Effector CD4-positive, alpha-beta T cell (primary cell): ENCODE results near the gene MX2.

Source experiments
- DNase-seq: peaks from one replicate; pipeline ENCODE4 v3.0.0-alpha.2; 2020

The MX2 gene

DNA sequence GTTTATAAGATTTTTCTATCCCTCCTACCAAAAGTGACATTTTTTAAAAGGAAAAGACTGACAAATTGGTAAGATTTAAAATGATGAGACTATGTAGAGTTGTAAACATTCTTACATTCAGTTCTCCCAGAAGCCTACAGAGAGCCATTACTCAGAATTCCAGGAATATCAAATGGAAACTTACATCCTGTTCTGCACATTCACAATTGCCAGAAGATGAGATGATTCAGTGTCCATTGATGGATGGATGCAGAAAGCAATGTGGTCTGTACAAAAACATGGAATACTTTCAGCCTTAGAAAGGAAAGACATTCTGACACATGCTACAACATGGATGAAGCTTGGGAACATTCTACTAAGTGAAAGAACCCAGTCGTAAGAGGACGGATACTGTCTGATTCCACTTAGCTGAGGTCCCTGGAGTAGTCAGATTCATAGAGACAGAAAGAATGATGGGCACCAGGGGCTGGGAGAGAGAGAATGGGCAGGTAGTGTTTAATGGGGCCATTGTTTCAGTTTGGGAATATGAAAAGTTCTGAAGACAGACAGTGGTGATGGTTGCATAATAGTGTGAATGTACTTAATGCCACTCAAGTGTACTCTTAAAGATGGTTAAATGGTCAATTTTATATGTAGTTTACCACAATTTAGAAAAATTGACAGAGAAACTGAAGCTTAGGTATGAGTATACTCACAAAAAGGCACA lies 80.8 kb downstream of the MX2 start:
- DNase-seq = no peak

DNA sequence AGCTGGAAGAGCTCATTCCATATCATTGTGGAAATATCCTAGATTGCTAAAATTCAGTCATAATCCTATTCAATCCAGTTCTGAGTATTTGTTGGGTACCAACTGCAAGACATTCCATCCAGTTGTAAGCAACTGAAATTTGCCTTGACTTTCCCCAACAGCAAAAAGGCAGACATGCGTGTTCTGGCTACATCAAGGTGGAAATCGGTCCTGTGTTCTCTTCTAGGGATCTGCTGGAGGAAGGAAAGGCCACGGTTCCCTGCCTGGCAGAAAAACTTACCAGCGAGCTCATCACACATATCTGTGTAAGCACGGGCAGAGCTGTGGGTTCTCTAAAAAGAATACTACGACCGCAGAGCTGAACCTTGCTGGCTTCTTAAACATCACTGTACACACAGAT lies 81.7 kb downstream of the MX2 start:
- no peak for DNase-seq

DNA sequence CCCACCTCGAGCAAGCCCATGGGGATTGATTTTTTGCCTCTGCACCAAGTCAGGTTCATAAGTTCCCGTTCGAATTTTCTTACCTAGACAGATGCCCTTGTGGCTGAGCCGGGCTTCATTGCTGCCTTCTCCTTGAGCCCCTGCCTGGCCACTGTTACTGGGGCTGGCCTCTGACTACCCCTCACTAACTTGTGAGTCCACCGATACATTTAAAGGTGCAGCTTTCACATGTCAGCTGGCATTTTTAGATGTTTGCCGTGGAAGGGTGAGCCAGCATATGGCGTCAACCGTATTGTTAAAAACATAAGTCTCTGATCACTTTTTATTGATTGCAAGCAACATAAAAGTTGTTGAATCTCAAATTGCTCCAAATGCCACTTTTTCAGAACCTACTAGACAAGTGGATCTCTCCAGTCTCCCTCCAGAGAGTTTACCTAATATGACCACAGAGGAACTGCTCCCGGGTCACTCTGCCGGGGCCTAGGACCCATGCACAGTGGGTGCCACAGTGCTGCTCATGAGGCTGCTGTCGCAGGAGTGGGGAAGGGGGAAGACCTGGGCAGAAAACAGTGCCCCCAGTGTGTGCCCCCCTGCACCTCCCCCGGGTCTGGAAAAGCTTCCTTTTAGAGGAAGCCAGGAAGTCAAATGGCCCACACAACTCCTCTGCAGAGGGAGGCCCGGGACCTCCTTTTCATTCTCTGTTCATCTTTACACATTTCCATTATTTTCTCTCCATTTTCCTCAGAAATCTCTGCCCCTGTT lies 83.1 kb downstream of the MX2 start:
- no peak for DNase-seq

DNA sequence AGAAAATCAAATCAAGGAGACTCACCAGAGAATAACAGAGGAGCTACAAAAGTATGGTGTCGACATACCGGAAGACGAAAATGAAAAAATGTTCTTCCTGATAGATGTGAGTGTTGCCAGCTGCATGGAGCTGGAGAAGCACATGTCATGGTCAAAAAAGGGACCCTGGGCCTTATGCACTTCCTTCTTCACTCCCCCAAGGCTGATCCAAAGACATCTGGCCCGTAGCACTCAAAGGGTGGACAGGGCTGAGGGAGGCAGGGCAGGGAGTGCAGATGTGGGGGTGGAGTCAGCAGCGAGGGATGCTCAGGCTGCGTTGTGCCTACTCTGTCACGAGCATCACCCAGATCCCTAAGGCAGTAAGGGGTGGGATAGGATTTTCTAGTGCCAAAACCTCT lies 83.6 kb downstream of the MX2 start:
- no peak for DNase-seq

DNA sequence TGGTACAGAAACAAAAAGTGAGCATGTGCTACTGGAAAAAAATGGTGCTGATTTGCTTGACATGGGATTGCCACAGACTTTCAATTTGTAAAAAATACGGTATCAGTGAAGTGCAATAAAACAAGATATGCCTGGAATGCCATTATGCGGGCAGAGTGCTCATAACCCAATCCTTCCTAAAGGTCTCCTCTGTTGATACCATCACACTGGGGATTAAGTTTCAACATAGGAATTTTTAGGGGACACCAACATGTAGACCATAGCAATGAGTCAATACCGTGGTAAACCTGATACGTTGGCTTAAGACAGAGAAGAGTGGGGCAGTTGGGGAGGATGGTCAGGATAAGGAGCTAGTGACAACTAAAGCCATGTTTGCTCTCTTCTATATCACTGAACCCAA lies 84.8 kb downstream of the MX2 start:
- DNase-seq = no peak

DNA sequence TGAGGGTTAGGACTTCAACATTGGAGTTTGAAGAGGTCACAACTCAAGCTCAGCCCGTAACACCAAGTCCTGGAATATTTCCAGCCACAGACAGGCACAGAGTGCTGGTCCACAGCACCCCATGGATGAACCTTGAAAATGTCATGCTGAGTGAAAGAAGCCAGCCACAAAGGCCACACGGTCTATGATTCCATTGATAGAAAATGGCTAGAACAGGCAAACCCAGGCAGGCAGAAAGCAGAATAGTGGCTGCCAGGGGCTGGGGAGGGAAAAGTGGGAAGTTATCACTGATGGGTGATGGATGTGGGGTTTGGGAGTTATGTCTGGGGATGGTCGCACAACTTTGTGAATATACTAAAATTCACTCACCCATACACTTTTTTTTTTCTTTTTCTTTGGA lies 85.5 kb downstream of the MX2 start:
- no peak for DNase-seq

DNA sequence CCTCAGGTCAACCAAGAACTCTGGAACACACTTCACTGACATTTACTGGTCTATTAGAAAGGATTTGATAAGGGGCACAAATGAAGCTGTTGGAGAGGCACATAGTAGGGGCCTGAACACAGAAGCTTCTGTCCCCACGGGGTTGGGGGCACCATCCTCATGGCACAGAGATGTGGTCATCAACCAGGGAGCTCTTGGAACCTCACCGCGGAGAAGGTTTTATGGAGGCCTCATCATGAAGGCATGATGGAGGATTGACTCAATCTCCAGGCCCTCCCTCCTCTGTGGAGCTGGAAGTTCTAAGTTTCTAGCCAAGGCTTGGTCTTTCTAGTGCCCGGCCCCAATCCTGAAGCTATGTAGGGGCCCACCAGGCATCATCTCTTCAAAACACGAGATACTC lies 87.8 kb downstream of the MX2 start:
- DNase-seq = no peak

DNA sequence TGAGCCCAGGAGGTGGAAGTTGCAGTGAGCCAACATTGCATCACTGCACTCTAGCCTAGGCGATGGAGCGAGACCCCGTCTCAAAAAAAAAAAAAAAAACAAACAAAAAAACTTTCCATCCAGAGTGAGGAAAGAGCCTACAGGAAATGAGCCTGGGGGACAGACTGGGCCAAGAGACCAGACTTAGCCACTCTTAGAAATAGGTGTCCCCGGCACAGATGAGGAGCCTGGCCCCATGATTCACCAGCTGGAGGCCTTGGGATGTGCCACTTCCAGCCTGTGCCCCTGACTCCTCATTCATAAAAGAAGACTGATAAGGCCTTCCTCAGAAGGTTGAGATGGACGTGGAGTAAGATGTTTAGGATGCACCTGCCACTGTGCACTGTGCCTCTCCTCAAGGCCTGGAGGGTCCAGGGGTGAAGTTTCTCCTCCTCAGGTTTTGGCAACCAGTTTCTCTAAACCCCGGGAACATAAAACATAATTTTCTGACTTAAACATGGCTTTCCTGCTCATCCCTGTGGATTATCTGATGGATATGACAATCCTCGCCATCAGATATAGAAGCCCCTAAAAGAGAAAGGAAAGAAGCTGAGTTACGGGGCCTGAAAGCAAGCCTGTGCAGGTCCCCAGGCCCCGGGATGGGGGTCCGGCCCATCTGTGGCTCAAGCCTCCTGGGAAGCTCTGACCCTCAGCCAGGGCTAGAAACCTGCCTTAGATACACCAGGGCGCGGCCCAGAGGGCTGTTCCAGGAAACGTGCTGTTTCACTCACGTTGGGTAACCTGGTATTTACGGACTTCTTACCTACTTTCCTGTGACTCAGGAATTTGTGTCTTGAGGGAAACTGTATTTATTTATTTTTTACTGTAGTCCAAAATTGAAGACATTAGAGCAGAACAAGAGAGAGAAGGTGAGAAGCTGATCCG lies 90.2 kb downstream of the MX2 start:
- no peak for DNase-seq

DNA sequence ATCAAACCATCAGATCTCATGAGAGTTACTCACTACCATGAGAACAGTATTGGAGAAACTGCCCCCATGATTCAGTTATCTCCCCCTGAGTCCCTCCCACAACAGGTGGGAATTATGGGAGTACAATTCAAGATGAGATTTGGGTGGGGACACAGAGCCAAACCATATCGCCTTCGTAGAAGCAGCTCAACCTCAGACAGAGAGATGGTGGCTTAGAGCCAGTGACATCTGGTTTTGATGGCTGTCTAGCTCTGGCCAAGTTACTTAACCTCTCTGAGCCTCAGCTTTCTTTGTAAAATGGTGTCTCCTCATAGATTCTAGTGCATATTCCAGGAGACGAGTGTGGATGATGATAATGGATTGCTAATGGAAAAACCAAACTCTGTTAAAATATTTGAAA lies 91.4 kb downstream of the MX2 start:
- DNase-seq = no peak

DNA sequence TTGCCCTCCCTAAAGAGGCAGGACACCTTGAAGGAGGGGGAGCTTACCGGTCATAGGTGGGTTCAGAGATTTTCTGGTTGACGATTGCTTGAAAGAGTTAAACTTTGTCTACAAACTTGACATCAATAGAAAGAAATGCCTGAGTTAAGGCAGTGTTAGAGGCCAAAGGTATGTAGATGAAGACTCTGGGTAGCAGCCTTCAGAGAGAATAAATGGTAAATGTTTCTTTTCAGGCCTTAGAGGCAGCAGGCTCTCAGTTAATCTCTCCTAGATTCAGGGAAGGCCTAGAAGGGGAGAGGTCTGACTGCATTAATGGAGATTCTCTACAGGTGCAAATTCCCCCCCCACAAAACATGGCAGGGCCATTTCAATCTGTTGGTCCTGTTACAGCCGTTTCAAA lies 91.9 kb downstream of the MX2 start:
- DNase-seq = no peak

DNA sequence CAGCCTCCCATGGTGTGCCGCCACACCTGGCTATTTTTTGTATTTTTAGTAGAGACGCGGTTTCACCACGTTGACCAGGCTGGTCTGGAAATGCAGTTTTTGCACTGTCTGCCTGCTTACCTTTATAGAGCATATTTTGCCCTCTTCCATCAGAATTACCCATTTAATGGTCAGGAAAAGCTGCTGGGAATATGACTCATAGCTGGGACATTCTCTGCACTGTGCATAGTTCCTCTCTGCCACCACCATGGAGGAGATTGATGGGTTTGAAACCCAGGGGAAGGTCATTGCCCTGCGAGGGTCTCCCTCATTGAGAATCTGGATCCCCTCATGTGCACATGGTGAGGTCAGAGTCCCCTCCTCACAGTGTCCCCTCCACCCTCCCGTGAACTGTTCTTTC lies 96.3 kb downstream of the MX2 start:
- DNase-seq = no peak

DNA sequence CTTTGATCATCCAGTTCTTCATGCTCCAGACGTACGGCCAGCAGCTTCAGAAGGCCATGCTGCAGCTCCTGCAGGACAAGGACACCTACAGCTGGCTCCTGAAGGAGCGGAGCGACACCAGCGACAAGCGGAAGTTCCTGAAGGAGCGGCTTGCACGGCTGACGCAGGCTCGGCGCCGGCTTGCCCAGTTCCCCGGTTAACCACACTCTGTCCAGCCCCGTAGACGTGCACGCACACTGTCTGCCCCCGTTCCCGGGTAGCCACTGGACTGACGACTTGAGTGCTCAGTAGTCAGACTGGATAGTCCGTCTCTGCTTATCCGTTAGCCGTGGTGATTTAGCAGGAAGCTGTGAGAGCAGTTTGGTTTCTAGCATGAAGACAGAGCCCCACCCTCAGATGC lies 96.7 kb downstream of the MX2 start:
- no peak for DNase-seq
